Vagina (tissue), 2 donors: ENCODE data around the gene RIOX2. TPM values are rescaled to one million over a fixed set of nuclear protein-coding genes. Genes with fewer than 3 reads are reported as not detected.

Source experiments
- DNase-seq, 2 donors: peaks; one replicate each; pipeline ENCODE4 v3.0.0-alpha.2; 2017; ENCODE audit errors: extremely low spot score in 2 of 2
- H3K27ac ChIP-seq: fragments of 200-600 bp; sonication (generic); one replicate; pipeline ENCODE4 v1.5.1; 2019
- H3K27me3 ChIP-seq: fragments of 200-600 bp; sonication (generic); one replicate; pipeline ENCODE4 v1.5.1; 2019
- H3K36me3 ChIP-seq, 2 donors: fragments of 200-600 bp; sonication (generic); one replicate each; pipeline ENCODE4 v1.5.1; 2017 to 2019
- H3K4me1 ChIP-seq: fragments of 200-600 bp; sonication (generic); one replicate; pipeline ENCODE4 v1.5.1; 2019
- H3K4me3 ChIP-seq, 2 donors: fragments of 200-600 bp; sonication (generic); 1 replicate in 1 of 2; 2 replicates in 1 of 2; pipeline ENCODE4 v1.5.1; 2016 to 2019
- H3K9me3 ChIP-seq: fragments of 200-600 bp; sonication (generic); one replicate; pipeline ENCODE4 v1.5.1; 2019
- CTCF ChIP-seq, 3 experiments: fragments of 450-650 bp in 2 of 3; fragments of 200-600 bp in 1 of 3; sonication (generic) in 1 of 3; IDR thresholded peaks; one replicate each; pipeline ENCODE4 v1.5.1; 2017 to 2019; ENCODE audit warnings: antibody characterized with exemption in 3 of 3, mild to moderate bottlenecking in 2 of 3, moderate library complexity in 2 of 3
- POLR2A ChIP-seq, 2 donors: fragments of 450-650 bp; IDR thresholded peaks; one replicate each; pipeline ENCODE4 v1.6.1; 2017; ENCODE audit warnings: antibody characterized with exemption in 2 of 2, mild to moderate bottlenecking in 2 of 2, moderate library complexity in 2 of 2
- POLR2AphosphoS5 ChIP-seq, 2 donors: sonication (generic); formaldehyde crosslinking; IDR thresholded peaks; one replicate each; pipeline ENCODE4 v1.9.0; 2017; ENCODE audit warnings: antibody characterized with exemption in 2 of 2, mild to moderate bottlenecking in 2 of 2, low read depth in 1 of 2; ENCODE audit not compliant: insufficient read depth in 1 of 2
- intact Hi-C: fragments of 100-400 bp; cut with DNase I; formaldehyde crosslinking; loops from one replicate; pipeline ENCODE4 v1.15.1; 2023
- total RNA-seq: library from RNA; depleted of rRNA; stranded (reverse); fragments of >200 nt; gene quantifications from one replicate; pipeline ENCODE4 v1.2.3, GENCODE V29; 2016

RIOX2 gene
- total RNA-seq, 1 donor from 2014 or later: 33.4 TPM

GRCh38 chr3:97972976-97973375 is 745 bp upstream of the RIOX2 start:
- Histone ChIP-seq H3K4me1 (peaks cover 33% of the 10 kb centered on the region), H3K27ac (no peak overlapping the region), H3K27me3 (no peaks in the 10 kb centered on the region), H3K4me3 (peak overlapping the region; percentile 63 to 67), H3K36me3 (no peaks in the 10 kb centered on the region), H3K9me3 (no peaks in the 10 kb centered on the region)
- intact Hi-C loops: no loop called here
- DNase-seq: no peak
- no peak for TF ChIP-seq POLR2AphosphoS5 (IDR thresholded peaks at IDR 0.05; ENCODE audit: insufficient read depth in 1 of 2, low read depth in 1 of 2)
- no peak for TF ChIP-seq POLR2A (IDR thresholded peaks at IDR 0.05)
- no peak for TF ChIP-seq CTCF (IDR thresholded peaks at IDR 0.05)

- Histone ChIP-seq H3K27me3 (no peaks in the 10 kb centered on the region), H3K36me3 (no peaks in the 10 kb centered on the region), H3K27ac (peak overlapping the region; percentile 78), H3K9me3 (no peaks in the 10 kb centered on the region), H3K4me3 (peak overlapping the region; percentile 63 to 67), H3K4me1 (peaks cover 33% of the 10 kb centered on the region)
- no peak for DNase-seq
- intact Hi-C loops: no loop called here
- TF ChIP-seq POLR2A (IDR thresholded peaks at IDR 0.05) (no peak), CTCF (IDR thresholded peaks at IDR 0.05) (no peak), POLR2AphosphoS5 (IDR thresholded peaks at IDR 0.05; ENCODE audit: insufficient read depth in 1 of 2, low read depth in 1 of 2) (no peak)
Measured at GRCh38 chr3:97970956-97971620, 1.1 kb downstream of the RIOX2 start.

GRCh38 chr3:97970156-97970555 is 2.1 kb downstream of the RIOX2 start:
- H3K36me3 ChIP-seq: no peaks in the 10 kb centered on the region
- H3K27me3 ChIP-seq: no peaks in the 10 kb centered on the region
- no peak overlapping the region for H3K4me3 ChIP-seq
- H3K4me1 ChIP-seq: peaks cover 33% of the 10 kb centered on the region
- TF ChIP-seq POLR2AphosphoS5 (IDR thresholded peaks at IDR 0.05; ENCODE audit: insufficient read depth in 1 of 2, low read depth in 1 of 2) (no peak), CTCF (IDR thresholded peaks at IDR 0.05) (no peak), POLR2A (IDR thresholded peaks at IDR 0.05) (no peak)
- no peak overlapping the region for H3K27ac ChIP-seq
- no peak for DNase-seq
- intact Hi-C loops: no loop called here
- H3K9me3 ChIP-seq: no peaks in the 10 kb centered on the region

DNA sequence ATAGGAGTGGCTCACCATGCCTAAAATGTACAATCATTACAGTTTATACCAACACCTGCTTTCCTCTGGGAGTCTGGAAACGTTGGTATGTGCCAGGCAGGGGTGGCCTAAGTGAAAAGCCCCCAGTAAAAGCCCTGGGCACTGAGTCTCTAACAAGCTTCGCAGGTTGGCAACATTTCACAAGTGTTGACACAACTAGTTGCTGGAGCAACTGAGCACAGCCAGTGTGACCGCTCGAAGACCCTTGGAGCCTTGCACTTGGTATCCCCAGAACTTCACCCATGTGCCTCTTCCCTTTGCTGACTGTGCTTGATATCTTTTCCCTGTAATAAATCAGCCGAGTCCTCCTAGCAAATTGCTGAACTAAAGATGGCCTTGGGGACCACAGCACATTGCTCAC is 2.7 kb downstream of the RIOX2 start:
- H3K27me3 ChIP-seq: no peaks in the 10 kb centered on the region
- no peaks in the 10 kb centered on the region for H3K36me3 ChIP-seq
- H3K9me3 ChIP-seq: no peaks in the 10 kb centered on the region
- intact Hi-C loops: no loop called here
- no peak overlapping the region for H3K4me3 ChIP-seq
- DNase-seq: no peak
- H3K27ac ChIP-seq: no peak overlapping the region
- TF ChIP-seq POLR2A (IDR thresholded peaks at IDR 0.05) (no peak), POLR2AphosphoS5 (IDR thresholded peaks at IDR 0.05; ENCODE audit: insufficient read depth in 1 of 2, low read depth in 1 of 2) (no peak), CTCF (IDR thresholded peaks at IDR 0.05) (no peak)
- peaks cover 33% of the 10 kb centered on the region for H3K4me1 ChIP-seq

GRCh38 chr3:97968376-97968775 is 3.9 kb downstream of the RIOX2 start:
- no peaks in the 10 kb centered on the region for H3K9me3 ChIP-seq
- no peak for TF ChIP-seq POLR2A (IDR thresholded peaks at IDR 0.05)
- intact Hi-C loops: no loop called here
- no peak for DNase-seq
- peaks cover 33% of the 10 kb centered on the region for H3K4me1 ChIP-seq
- no peaks in the 10 kb centered on the region for H3K36me3 ChIP-seq
- no peak overlapping the region for H3K27ac ChIP-seq
- no peak overlapping the region for H3K4me3 ChIP-seq
- H3K27me3 ChIP-seq: no peaks in the 10 kb centered on the region
